Effector CD4-positive, alpha-beta T cell (primary cell): Measurements from ENCODE around the gene GREB1L.

ENCODE experiments used
- DNase-seq: peaks from one replicate; pipeline ENCODE4 v3.0.0-alpha.2; 2020

The GREB1L gene

DNA sequence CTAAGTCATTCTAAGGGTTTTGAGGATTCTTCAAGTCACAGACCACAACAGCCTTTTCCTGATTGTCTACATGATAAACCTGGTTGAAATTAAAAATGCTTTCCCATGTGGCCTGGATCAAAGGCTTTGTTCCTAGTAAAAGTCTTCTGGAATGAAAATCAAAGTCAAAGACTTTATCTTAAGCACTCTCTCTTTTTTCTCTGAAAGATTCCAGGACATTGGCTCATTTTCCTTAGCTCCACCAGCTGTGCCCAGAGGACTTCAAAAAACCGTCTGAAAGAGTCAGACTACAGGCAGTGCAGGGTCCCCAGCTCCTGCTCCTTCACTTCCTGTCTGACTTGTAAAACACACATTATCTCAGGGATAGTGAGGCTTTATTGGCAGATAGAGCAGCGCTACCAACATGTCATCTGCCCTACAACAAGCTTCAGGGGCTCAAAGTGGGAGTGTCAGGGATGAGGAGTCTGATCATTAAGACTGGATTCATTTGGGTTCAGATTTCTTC, 210.3 kb downstream of the GREB1L start:
- no peak for DNase-seq

DNA sequence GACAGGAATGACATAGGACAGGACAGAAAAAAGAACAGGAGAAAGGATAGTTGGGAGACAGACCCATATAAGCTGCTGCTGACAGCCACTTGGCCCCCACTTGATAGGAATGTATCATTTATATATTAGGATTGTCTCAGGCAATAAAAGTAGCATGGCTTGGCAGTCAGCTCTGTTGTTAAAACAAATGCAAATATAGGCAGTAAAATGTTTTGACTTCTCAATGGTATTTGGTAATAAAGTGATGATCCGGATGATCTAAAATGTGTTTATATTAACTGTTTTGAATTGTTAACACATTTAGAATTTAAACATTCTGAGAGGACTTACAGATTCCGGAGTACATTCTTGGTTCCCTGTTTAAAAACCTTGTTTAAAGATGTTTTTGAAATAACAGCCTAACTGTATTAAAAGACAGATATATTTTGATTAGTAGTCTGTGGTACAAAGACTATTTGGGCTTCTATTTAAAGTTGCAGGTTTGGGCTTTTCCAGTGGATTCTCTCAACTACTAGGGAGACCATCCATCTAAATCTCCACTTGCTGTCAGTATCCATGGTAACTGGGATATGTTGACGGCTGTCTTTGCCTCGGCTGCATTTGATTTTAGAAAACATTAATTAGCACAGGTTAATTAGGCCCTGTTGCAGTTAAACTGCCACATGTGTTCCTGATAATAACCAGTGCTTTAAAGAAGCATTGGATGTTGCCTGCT, 210.9 kb downstream of the GREB1L start:
- no peak for DNase-seq

DNA sequence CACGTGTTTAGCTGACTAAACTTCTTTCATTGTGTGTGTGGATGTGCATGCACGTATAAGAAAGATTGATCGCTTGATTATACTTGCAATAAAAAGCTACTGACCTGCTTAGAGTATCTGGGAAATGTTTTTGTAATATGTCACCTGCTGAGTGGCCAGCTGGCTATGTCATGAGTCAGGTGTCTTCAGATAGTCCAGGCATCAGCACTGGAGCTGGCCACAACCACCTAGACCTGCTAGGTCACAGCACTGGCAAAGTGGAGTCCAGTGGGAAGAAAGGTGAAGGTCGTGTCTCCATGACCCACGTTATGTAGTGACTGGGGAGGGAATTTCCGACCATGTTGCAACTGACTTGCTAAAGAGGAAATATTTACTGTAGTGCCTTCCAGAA, 211.5 kb downstream of the GREB1L start:
- no peak for DNase-seq

DNA sequence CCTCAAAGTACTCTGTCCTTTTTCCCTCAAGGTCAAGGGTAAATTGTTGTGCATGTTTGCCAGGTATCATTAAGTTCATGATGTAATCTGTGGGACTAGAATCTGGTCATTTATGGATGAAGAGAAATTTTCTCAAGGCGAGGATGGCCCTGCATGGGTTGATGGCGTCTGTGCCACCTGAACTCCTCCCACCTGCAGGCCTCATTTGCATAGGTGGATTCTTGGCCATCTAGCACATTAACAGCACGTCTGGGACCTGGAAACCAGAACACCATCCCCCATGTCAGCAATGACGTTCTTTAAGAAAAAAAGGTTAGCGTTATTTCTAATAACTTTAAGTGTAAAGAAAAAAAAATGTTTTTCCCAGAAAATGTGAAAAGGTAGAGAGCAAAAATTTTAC, 212.7 kb downstream of the GREB1L start:
- no peak for DNase-seq

DNA sequence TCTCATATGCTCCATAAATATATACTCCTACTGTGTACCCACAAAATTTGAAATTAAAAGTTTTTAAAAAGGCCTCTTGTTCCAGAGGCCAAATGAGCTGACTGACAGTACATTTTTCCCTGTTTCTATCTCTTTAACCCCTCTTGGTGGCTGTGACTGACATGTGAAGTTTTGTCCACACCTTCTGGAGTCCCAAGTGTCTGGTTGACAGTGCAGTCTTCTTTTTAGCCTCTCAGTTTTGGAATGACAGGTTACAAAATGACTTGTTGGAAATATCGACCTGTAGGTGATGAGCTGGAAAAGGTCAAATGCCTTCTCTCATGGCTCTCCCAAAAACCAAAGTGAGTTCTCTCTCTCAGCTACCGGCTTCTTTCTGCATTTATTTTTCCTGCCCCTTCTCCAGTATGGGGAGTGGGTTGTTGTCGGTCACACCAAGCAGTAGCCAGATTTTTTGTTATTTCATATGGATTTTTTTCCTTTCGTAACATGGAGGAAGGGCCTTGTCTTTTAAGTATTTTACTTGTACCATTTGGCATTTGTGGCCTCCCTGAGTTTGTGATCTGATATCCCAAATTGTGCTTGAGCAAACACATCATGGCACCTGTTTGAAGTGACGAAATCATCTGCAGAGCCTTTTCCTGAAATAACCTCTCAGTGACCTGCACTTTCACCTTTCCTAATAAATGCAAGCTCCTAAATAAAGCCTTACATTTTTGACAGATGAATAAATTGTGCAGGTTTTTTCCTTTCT, 214.6 kb downstream of the GREB1L start:
- DNase-seq: no peak

DNA sequence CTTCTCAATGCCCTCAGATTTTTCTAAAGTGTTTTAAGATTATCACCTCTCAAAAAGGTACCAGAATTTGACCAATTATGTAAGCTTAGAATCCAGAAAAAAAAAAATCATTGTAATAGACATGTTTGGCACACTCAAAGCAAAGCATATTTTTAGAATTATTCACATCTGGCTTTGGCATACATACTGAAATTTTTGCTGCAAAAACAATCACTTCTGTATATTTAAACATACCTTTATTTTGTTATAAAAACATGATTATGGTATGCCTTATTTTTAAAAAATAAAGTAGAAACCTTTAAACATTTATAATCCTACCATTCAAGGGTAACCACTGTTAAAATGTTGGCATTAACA, 215.1 kb downstream of the GREB1L start:
- DNase-seq: no peak

DNA sequence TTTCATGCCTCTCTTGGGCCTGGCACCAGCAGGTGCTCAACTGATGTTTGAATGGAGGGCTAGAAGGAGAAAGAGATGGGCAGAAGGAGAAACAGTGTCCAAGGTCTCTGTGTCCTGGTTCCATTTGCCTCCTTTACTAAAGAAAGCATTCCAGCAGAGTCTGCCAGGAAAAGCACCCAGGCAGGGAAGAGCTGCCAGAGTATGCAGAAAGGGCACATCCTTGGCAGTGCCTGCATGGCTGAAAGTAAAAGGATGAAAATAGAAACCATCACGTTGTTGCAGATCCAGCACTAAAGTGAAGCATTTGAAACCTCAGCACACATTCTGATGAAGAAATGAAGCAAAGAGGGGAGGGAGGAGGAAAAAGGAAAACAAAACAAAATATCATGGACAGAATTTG, 216.3 kb downstream of the GREB1L start:
- DNase-seq: no peak

DNA sequence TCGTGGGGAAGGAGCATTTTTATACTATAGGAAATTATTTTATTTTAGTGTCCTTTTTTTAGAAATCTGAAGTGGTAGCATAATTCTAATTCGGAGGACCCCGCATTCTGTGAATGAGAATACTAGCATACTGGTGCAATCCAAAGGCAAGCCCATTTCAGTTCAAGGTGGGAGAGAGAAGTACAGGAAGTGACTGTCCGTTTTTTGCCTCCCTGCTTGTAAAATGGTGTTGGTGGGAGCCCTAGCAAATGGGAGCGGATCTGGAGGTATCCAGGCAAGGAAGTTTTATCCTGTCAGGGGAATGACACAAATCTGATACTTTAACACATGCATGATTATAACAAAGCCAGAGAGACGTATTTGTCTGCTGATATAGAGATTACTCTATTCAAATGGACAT, 216.8 kb downstream of the GREB1L start:
- DNase-seq: no peak

GRCh38 chr18:21459706-21460286, 217.8 kb downstream of the GREB1L start:
- DNase-seq: no peak

DNA sequence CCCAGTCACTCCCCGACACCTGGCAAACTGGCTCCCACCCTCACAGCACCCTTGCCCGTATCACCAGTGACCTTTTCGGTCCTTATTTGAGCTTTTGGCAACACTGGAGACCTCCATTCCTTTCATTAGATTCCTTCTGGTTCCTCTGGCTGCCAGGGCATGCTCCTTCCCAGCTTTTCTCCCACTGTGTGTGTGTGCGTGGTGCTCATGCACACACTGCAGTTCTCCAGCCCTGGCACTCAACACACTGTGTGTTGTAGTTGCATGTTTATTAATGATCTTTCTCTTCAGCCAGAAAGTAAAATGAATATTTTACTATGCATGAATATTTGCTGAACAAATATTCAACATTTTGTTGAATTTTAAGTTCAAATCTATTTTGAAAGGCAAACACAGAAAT, 219.4 kb downstream of the GREB1L start:
- DNase-seq: no peak

DNA sequence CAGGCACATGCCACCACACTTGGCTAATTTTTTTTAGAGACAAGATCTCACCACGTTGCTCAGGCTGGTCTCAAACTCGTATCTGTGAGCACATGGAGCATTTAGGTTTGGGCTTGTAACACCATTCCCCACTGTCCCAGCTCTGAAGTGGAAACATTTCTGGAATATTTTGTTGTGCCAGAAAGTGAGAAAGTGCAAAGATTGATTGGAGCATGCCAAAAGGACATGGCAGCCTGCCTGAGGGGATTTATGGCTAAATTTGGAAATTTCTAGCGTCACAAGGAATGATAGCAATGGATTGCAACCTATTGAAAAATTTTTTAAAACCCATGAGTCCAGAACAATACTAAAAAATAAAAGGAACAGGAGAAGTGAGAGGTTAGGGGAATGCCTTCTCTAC, 221.7 kb downstream of the GREB1L start:
- DNase-seq: no peak

DNA sequence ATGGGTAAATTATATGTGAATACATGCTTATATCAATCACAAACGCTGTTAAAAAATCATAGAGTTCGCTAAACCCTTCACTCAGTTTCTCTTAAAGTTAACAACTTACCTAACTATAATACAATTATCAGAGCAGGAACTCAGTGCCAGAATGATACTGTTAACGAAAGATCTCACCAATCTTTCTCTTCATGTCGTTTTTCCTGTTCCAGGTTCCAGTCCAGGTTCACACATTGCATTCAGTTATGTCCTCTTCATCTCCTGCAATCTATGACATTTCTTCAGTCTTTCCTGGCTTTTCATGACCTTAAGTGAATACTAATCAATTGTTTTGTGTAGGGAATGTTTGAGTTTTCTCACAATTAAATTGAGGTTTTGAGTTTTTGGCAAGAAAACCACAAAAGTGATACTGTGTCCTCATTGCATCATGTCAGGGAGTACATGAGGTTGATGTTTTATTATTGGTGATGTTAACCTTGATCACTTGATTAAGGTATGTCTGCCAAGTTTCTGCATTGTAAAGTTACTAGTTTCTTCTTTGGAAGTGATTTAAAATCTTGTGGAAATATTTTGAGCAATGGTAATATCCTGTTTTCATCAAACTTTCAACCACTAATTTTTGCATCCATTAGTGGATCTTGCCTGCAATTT, 226.6 kb downstream of the GREB1L start:
- no peak for DNase-seq

GRCh38 chr18:21472741-21473140, 230.7 kb downstream of the GREB1L start:
- DNase-seq: no peak

GRCh38 chr18:21474621-21475020, 232.6 kb downstream of the GREB1L start:
- DNase-seq: no peak

GRCh38 chr18:21479721-21480120, 237.7 kb downstream of the GREB1L start:
- no peak for DNase-seq

DNA sequence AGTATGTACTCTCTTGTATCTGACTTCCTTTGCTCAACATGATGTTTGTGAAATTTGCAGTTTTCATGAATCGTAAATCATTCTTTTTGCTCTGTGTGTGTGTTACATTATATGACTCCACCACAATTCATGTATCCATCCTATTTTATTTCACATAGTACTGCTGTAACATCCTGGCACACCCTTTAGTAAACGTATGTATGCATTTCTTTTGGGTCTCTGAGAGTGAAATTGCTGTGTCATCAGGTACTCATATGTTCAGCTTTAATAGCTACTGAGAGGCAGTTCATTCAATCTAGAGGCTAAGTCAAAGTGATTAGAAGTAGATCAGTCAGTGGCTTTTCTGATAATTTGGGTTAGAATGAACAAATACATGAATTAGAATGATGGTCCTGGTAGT, 239.7 kb downstream of the GREB1L start:
- no peak for DNase-seq

- DNase-seq: no peak
Measured at GRCh38 chr18:21483051-21483450, 241.0 kb downstream of the GREB1L start.

GRCh38 chr18:21484851-21485636, 243.0 kb downstream of the GREB1L start:
- no peak for DNase-seq

DNA sequence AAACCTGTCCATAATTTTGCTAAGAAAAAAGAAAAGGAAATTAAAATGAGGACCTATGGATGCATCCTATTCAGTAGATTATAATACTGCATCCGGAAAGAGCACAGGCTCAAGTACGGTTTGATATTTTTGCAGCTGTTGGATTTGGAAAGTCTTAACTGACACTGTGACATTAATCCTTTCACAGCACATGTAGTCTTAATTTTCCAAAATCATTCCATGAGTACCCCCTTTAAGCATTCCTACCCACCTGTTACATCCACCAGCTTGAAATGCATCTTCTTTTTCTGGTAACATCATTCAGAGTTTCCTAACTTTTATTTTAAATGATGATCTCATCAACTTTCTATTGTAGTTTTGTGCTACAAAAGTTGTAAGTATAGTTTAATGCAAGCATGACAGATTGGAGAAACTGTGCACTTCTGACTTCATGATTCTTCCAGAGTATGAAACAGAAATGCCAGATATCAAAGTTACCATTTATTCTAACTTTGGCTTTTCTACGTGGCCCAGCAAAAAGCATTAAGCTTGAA, 244.9 kb downstream of the GREB1L start:
- no peak for DNase-seq

- DNase-seq: no peak
Measured at GRCh38 chr18:21489119-21489750, 247.2 kb downstream of the GREB1L start.

DNA sequence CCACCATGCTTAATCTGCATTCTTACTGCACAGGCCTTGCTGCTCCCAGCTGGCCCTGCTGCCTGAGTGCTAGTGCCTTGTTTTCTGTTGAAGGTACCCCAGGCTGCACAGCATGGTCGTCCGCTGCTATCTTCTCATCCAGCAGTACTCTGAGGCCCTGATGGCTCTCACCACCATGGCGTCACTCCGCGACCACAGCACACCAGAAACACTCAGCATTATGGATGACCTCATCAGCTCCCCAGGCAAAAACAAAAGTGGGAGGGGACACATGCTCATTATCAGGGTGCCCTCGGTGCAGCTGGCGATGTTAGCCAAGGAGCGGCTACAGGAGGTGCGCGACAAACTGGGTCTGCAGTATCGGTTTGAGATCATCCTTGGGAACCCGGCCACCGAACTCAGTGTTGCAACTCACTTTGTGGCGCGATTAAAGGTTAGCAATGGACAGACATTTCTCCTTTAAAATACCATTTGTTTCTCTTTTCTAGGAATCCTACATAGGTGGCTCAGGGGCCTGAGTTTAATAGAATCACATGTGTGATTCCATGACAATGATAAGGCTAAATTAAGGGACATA, 248.0 kb downstream of the GREB1L start:
- no peak for DNase-seq

DNA sequence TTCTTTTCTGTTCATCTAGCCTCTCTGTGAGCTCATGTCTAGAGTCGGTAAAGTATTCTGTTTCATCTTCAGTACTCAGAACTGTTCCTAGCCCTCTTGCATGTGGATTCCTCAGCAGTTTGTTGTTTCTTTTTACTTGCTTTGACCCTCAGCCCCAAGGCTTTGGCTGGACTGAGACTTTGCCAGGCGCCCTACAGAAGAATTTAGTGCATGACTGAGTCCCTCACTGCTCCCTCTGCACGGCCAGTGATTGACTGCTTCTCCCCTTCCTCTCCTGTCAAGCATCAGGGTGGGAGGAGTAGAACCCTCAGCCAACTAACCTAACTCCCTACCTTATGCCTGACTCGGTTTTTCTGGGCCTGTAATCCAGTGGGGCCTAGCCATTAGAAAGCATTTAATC, 248.7 kb downstream of the GREB1L start:
- DNase-seq: no peak
